Activated T-helper 1 cell treated with Interleukin-2 at 50 U/mL for 16 hours (primary cell): ENCODE data around the gene HOXC13.

Source experiments
- DNase-seq: peaks from one replicate; pipeline ENCODE4 v3.0.0-alpha.2; 2020; ENCODE audit warnings: low read depth

HOXC13 gene

GRCh38 chr12:53938326-53939140 is at the start of gene HOXC13:
HOXC13 (plus strand) TSS chr12:53938831; CDS start chr12:53938907, 76 bp downstream.
- no peak for DNase-seq

GRCh38 chr12:53890081-53890480 is 48.5 kb upstream of the HOXC13 start:
- no peak for DNase-seq

- no peak for DNase-seq
Measured at GRCh38 chr12:53892762-53893395, 45.8 kb upstream of the HOXC13 start.

- DNase-seq: no peak
Measured at GRCh38 chr12:53899230-53899629, 39.4 kb upstream of the HOXC13 start.

- no peak for DNase-seq
Measured at GRCh38 chr12:53907103-53907502, 31.5 kb upstream of the HOXC13 start.

- no peak for DNase-seq
Measured at GRCh38 chr12:53916788-53917655, 21.6 kb upstream of the HOXC13 start.

GRCh38 chr12:53924521-53925405 is 13.9 kb upstream of the HOXC13 start:
- DNase-seq: no peak

GRCh38 chr12:53927220-53928029 is 11.2 kb upstream of the HOXC13 start:
- no peak for DNase-seq

- no peak for DNase-seq
Measured at GRCh38 chr12:53928054-53928835, 10.4 kb upstream of the HOXC13 start.

GRCh38 chr12:53929527-53929926 is 9.1 kb upstream of the HOXC13 start:
- no peak for DNase-seq

GRCh38 chr12:53930591-53931255 is 7.9 kb upstream of the HOXC13 start:
- DNase-seq: no peak

GRCh38 chr12:53931844-53932581 is 6.6 kb upstream of the HOXC13 start:
- no peak for DNase-seq

- no peak for DNase-seq
Measured at GRCh38 chr12:53932915-53933314, 5.7 kb upstream of the HOXC13 start.

- no peak for DNase-seq
Measured at GRCh38 chr12:53935383-53936341, 3.0 kb upstream of the HOXC13 start.

GRCh38 chr12:53937099-53937498 is 1.5 kb upstream of the HOXC13 start:
- no peak for DNase-seq

GRCh38 chr12:53937596-53938325 is 870 bp upstream of the HOXC13 start:
- DNase-seq: no peak
